Hematopoietic multipotent progenitor cell treated with erythropoietin and hydrocortisone succinate and interleukin-3 and kit ligand, for 15 days (in vitro differentiated cells): ENCODE results near the gene KANSL1.
"Not testable (repeated sequence)": the region's sequence is repeated elsewhere in the genome, so short reads cannot be mapped to it uniquely, and the experiment has no call there.

Source experiments
- DNase-seq: peaks from one replicate; pipeline ENCODE4 v3.0.0-alpha.2; 2015; ENCODE audit warnings: low spot score

Gene KANSL1

DNA sequence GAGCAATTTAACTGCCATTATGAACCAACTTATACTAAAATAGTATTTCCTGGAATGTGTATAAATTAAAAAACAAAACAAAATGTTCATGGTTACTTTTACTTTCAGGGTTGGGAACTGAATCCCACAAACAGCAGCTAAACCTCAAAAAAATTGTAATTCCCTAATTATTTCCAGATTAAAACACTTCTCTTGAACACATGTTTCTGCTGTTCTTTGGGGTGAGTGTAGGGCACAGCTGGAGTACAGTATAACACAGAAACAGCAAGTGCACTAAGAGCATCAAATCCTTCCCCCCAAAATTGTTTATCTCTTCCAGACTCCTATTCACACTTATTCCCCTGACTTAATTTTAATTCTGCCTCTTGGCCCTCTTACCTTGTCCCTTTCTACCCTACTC, 56.4 kb downstream of the KANSL1 start:
- DNase-seq: no peak

DNA sequence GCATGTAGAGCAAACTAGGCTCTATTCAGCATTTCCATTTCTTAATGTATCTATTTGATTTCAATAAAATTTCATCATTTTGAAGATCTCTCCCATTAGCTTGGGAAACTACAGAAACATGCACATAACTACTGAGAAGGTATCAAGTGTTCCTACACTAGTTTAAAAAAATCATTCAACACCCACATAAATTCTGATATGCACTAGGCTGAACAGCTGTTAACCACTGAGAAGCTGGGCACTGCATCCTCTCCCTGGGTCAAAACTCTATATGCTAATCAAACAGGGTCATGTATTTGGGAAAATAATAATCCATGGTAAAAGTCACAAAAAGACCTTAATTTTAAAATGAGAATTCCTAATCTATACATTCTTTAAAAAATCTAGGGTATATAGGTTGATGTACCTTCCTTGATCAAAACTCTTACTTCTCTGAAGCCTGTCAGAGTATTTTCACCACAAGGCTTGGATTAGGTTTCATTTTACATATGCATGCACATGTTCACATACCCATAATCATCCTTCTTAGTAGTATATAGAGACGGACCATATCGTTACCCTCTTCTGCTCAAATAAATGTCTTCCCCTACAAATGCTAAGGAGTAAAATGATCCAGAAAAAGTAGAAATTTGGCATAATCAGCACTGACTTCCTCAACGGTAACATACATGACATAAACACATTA, 57.2 kb downstream of the KANSL1 start:
- no peak for DNase-seq

- no peak for DNase-seq
Measured at GRCh38 chr17:46135126-46135812, 58.0 kb downstream of the KANSL1 start.

DNA sequence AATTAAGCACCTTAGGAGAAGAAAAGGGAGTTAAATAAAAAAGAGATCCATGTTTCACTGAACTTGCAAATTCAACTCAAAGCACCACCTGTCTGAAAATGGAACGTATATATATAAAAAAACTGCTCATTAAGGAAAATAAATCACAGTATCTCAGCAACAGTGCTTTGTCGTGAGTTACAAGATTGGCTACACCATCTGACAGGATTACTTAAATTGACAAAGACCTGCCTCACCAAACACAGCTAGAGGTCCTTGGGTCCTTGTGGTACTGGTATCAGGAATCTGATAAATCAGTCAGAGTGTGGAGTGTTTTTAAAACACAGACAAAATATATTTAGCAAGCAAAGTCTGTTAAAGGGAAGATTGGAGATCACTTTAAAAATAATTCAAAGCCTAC, 63.9 kb downstream of the KANSL1 start:
- DNase-seq: no peak

DNA sequence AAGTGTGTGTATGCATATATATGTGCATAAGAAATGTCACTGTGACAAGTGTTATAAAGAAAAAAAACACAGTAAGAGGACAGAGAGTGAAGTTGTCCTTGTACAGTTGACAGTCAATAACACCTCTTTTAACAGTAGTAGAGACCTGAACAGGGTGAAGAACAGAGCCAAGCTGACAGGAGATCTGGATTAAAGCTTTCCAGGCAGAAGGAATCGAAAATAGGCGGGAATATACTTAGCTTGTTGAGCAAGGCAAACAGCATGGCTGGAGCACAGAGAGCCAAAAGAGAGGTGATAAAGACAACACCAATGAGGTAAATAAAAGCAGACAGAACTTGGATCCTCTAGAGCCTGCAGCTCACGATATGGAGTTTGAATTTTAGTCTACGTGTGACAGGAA, 64.8 kb downstream of the KANSL1 start:
- DNase-seq: no peak

DNA sequence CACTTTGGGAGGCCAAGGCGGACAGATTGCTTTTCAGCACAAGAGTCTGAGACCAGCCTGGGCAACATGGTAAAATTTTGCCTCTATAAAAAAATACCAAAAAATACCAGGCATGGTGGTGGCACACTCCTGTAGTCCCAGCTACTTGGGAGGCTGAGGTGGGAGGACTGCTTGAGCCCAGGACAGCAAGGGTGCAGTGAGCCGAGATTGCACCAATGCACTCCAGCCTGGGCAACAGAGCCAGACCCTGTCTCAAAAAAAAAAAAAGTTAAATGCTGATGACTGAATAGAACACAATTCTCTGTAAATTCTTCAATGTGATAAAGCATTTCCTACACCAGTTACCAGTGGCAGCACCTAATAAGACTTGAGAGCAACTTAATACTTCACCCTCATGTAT, 65.7 kb downstream of the KANSL1 start:
- no peak for DNase-seq

DNA sequence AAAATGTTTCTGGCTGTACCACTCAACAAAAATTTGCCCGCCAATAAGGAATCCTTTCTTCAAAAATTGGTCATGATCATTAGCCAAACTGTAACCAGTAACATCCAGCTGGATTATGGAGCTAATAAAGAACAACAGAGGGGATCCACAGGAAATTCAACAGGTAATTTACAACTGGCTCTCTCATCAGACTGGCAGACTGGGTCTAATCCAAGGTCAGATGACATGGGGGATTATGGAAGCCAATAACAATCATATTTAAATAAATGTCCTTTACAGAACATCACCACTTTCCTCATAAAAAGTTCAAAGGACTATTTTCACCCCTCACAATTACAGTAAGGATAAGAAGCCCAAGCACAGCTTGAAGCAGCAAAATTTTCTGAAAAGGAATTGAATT, 66.4 kb downstream of the KANSL1 start:
- no peak for DNase-seq

DNA sequence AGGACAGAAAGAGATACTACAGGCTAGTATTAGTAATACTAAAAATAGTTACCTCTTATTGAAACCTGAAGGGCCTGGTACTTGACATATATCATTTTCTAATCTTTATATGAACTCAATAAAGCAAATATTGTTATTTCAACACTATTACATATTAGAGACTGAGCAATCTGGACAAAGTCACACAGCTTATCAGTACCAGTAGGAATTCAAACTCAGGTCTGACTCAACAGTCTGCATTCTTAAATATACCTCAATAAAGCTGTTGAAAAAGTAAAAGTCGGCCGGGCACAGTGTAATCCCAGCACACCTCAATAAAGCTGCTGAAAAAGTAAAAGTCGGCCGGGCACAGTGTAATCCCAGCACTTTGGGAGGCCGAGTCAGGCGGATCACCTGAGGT, 67.4 kb downstream of the KANSL1 start:
- DNase-seq: no peak

GRCh38 chr17:46124695-46125592, 68.3 kb downstream of the KANSL1 start:
- no peak for DNase-seq

- DNase-seq: no peak
Measured at GRCh38 chr17:46123607-46124006, 69.6 kb downstream of the KANSL1 start.

GRCh38 chr17:46122486-46122871, 70.8 kb downstream of the KANSL1 start:
- DNase-seq: no peak

- DNase-seq: no peak
Measured at GRCh38 chr17:46121841-46122485, 71.3 kb downstream of the KANSL1 start.

DNA sequence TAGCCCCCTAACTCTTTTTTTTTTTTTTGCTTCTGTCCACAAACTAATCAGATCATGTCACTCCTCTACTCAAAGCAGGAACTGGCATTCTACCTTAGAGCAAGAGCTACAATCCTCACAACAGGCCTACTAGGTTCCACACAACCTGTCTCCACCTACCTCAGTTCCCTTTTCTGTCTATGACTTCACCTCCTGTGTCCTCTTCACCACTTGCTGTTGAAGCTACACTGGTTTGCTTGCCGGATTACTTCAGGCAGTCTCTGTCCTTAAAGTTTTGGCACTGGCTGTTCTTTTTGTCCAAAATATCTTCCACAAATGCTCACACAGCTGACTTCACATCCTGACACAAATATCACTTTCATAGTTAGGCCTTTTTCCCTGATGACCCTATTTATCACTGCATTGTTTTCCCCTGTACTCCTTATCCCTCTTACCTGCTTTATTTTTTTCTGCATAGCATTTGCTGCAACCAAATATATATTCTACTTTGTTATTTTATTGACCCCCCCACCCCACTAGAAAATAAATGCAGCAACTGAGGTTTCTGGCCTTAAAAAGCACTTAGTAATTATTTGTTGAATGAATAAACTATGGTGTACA, 72.0 kb downstream of the KANSL1 start:
- DNase-seq: no peak

GRCh38 chr17:46120537-46120936, 72.7 kb downstream of the KANSL1 start:
- DNase-seq: no peak

DNA sequence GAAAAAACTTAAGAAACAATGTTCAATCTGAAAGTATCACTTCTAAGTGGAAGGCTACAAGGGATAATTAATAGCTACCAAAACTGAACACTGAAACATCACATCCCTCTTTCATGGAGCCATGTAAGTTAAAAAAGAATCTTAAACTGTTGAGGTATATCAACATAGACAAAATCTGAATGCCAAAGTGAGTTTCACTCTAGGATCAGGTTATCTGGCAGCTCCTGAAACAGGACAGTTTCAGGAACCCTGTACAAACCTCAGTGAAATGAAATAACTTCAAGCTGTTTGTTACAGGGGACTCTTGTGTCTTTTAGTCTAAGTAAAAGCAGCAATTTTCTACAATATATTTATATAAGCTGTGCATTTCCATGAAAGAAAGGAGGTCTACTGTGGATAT, 73.2 kb downstream of the KANSL1 start:
- no peak for DNase-seq

DNA sequence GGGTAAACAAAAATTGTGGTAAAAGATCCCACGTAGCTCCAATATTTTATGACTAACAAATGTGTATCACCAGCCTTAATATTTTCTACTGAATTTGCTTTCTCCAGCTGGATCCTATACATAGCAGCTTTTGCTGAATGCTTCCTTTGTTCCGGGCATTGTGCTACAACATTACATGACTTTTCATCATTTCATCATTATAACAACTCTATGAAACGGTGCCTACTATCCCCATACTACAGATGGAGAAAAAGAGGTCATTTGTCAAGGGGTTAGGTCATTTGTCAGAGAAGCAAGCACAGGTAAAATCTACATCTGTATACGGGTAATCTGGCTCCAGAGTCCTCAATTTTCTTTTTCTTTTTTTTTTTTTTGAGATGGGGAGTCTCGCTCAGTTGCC, 74.3 kb downstream of the KANSL1 start:
- DNase-seq: no peak

GRCh38 chr17:46117850-46118696, 75.2 kb downstream of the KANSL1 start:
- no peak for DNase-seq

DNA sequence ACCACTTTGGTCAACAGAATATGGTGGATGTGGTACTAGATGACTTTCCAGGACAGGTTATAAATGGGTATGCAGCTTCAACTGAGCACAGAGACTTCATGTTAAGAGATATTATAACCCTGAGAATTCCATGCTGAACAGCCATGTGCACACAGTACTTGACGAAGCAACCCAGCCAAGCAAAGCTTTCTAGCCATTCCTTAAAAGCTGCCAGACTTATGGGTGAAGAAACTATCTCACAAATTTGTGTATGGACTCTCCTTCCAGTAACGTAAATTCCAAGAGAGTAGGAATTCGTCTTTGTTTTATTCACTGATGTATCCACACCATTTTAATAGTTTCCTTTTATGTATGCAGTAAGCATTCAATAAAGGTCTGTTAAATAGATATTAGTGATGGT, 76.1 kb downstream of the KANSL1 start:
- no peak for DNase-seq

GRCh38 chr17:46115699-46116098, 77.5 kb downstream of the KANSL1 start:
- DNase-seq: no peak

- not testable (repeated sequence) for DNase-seq
Measured at GRCh38 chr17:46111236-46111635, 82.0 kb downstream of the KANSL1 start.

DNA sequence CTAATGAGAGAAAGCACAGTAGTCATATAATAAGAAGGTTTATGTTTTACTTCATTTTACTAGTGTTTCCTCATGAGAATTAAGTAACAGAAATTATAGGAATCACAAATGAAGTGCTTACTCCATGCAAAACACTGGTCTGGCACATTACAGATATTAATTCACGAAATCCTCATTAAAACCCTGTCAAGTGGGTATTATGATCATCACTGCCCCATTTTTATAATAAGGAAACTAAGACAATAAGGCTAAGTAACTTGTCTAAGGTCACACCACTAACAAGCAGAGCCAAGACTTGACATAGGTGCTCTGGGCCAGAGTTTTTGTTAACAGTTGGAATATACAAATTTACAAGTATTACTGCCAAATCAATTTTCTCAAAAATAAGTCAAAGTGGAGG, 83.0 kb downstream of the KANSL1 start:
- no peak for DNase-seq
